Urinary bladder (tissue), 4 donors: ENCODE results near the gene ZNF30. TPM values are rescaled to one million over a fixed set of nuclear protein-coding genes. Genes with fewer than 3 reads are reported as not detected.

ENCODE experiments used
- DNase-seq: peaks from one replicate; pipeline ENCODE4 v3.0.0-alpha.2; 2015; ENCODE audit errors: extremely low spot score
- H3K27ac ChIP-seq: one replicate; pipeline ENCODE4 v1.5.1; 2013; ENCODE audit warnings: low read depth, mild to moderate bottlenecking, moderate library complexity
- H3K36me3 ChIP-seq: one replicate; pipeline ENCODE4 v1.6.1; 2013; ENCODE audit warnings: mild to moderate bottlenecking, moderate library complexity; ENCODE audit not compliant: insufficient read depth
- H3K4me1 ChIP-seq: one replicate; pipeline ENCODE4 v1.6.1; 2013; ENCODE audit warnings: mild to moderate bottlenecking, moderate library complexity; ENCODE audit not compliant: insufficient read depth
- H3K4me3 ChIP-seq: one replicate; pipeline ENCODE4 v1.5.1; 2013; ENCODE audit warnings: low read depth, low read length
- WGBS: extraction: QIAGEN DNeasy Blood & Tissue Kit; methylation state at CpG from one replicate; pipeline ENCODE4 v1.1.7; 2013; 5-methylcytosine and 5-hydroxymethylcytosine counted together
- polyA plus RNA-seq: library from polyadenylated mRNA; stranded (reverse); fragments of 200-250 nt; gene quantifications from one replicate; pipeline ENCODE4 v1.2.3, GENCODE V29; 2013
- total RNA-seq: library from RNA; depleted of rRNA; stranded (reverse); fragments of >200 nt; gene quantifications from one replicate; pipeline ENCODE4 v1.2.3, GENCODE V29; 2014
- donor health status: healthy with polysubstance abuse.
- donor health status: healthy.

ZNF30 gene
- total and polyA plus RNA-seq, 2 donors, result 2.2 to 5.2 TPM

DNA sequence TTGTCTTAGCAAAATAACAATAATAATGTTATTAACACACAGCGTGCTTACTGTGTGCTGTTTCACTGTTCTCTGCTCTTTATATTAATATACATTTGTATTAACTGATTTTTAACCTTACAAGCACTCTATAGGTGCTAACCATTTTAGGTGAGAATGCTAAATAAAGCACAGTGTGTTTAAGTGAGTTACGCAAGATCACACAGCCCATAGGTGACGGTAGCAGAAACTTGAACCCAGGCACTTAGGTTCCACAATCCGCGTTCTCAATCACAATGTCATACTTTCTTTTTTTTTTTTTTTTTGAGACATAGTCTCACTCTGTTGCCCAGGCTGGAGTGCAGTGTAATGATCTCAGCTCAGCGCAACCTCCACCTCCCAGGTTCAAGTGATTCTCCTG is 5.8 kb downstream of the ZNF30 start:
- WGBS, result 89% methylated on average over 6 of the region's 6 CpGs
- Histone ChIP-seq H3K4me3 (no peak overlapping the region), H3K36me3 (peaks cover 3% of the 10 kb centered on the region), H3K4me1 (no peaks in the 10 kb centered on the region), H3K27ac (no peak overlapping the region)
- DNase-seq, result no peak

DNA sequence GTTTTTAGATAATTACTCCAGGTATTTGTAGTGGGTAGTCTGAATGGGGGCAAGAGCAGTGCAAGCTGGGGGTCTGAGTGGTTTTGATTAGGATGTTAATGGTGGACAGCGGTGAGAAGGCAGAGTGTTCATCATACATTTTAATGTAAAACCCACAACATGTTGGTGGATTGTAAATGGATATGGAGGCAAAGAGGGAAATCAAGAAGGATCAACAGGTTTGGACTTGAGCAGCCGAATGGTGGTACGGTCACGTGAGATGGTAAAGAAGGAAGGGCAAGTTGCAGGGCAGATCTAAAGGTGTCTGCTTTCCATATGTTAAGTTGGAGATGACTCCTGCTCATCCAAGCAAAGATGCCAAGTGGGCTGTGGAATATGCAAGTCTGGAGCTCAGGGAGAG is 9.5 kb downstream of the ZNF30 start:
- no peak overlapping the region for H3K4me3 ChIP-seq
- H3K36me3 ChIP-seq, result peaks cover 3% of the 10 kb centered on the region
- DNase-seq, result no peak
- no peak overlapping the region for H3K27ac ChIP-seq
- 99% methylated on average over 4 of the region's 4 CpGs for WGBS
- H3K4me1 ChIP-seq, result no peaks in the 10 kb centered on the region

DNA sequence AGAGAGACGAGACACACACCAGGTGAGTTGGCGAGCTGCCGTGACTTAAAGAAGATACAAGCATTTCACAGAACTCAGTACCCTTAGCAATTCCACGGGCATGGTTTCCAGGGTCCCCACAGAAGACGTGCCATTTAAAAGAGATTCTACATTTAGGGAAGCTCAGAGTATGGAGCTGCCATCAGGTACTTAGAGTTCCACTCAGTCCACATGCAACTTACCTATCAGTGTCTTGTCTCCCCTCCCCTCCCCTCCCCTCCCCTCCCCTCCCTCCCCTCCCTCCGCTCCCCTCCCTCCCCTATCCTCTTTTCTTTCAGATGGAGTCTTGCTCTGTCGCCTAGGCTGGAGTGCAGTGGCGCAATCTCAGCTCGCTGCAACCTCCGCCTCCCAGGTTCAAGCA is 12.2 kb downstream of the ZNF30 start:
- H3K36me3 ChIP-seq, result peaks cover 3% of the 10 kb centered on the region
- no peak for DNase-seq
- H3K27ac ChIP-seq, result no peak overlapping the region
- 89% methylated on average over 10 of the region's 10 CpGs for WGBS
- H3K4me1 ChIP-seq, result no peaks in the 10 kb centered on the region
- no peak overlapping the region for H3K4me3 ChIP-seq

DNA sequence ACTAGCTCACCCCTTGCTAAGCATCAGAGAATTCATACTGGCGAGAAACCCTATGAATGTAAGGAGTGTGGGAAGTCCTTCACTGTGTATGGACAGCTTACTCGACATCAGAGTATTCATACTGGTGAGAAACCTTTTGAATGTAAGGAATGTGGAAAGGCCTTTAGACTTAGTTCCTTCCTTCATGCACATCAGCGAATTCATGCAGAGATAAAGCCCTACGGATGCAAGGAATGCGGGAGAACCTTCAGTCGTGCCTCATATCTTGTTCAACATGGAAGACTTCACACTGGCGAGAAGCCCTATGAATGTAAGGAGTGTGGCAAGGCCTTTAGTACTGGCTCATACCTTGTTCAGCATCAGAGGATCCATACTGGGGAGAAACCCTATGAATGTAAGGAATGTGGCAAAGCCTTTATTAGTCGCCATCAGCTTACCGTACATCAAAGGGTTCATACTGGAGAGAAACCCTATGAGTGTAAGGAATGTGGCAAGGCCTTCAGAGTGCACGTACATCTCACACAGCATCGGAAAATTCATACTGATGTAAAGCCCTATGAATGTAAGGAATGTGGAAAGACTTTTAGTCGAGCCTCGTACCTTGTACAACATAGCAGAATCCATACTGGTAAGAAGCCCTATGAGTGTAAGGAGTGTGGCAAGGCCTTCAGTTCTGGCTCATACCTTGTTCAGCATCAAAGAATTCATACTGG is 17.3 kb downstream of the ZNF30 start:
- Histone ChIP-seq H3K4me1 (no peaks in the 10 kb centered on the region), H3K4me3 (no peak overlapping the region), H3K36me3 (peaks cover 4% of the 10 kb centered on the region), H3K27ac (no peak overlapping the region)
- no peak for DNase-seq
- 98% methylated on average over 13 of the region's 13 CpGs for WGBS

DNA sequence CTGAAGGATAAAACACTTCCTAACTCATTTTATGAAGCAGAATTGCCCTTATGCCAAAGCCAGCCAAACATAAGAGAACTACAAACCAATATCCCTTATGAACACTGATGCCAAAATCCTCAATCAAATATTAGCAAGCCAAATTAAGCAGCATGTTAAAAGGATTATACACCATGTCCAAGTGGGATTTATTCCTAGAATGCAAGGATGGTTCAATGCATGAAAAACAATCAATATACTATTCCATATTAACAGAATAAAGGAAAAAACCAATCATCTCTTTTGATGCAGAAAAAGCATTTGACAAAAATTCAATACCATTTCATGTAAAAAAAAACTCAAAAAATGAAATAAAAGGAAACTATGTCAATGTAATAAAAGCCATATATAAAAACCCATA is 26.4 kb downstream of the ZNF30 start:
- H3K27ac ChIP-seq, result no peak overlapping the region
- H3K4me3 ChIP-seq, result no peak overlapping the region
- peaks cover 11% of the 10 kb centered on the region for H3K36me3 ChIP-seq
- H3K4me1 ChIP-seq, result no peaks in the 10 kb centered on the region
- no peak for DNase-seq

DNA sequence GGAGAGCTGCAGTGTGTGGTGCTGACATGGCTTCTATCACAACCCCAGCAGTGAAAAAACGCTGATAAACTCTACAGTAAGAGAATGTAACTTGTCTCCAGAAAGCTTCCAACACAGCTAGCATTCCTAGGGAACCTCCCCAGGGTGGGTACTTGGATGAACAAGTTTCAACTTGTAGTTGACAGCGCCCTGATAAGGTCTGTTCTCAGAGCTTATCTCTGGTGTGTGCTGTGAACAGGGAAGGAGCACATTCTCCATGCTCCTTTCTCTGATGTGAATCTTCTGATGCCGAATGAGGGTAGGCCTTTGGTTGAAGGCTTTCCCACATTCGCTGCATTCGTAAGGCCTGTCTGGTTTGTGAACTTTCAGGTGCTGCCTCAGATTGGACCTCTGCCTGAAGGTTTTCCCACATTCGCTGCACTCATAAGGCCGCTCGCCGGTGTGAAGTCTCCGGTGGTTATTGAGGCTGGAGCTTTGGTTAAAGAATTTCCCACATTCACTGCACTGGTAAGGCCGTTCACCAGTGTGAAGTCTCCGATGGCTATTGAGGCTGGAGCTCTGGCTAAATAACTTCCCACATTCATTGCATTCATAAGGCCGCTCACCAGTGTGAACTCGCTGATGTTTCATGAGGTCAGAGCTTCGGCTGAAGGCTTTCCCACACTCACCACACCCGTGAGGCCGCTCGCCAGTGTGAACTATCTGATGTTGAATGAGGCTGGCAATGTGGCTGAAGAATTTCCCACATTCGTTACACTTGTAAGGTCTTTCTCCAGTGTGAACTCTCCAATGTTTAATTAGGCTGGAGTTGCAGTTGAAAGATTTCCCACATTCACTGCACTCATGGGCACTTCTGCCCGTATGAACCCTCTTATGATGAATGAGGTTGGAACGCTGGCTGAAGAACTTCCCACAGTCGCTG is 31.4 kb downstream of the ZNF30 start:
- DNase-seq, result no peak
- no peak overlapping the region for H3K27ac ChIP-seq
- no peak overlapping the region for H3K4me3 ChIP-seq
- H3K4me1 ChIP-seq, result no peaks in the 10 kb centered on the region
- peaks cover 19% of the 10 kb centered on the region for H3K36me3 ChIP-seq
- 95% methylated on average over 22 of the region's 22 CpGs for WGBS

DNA sequence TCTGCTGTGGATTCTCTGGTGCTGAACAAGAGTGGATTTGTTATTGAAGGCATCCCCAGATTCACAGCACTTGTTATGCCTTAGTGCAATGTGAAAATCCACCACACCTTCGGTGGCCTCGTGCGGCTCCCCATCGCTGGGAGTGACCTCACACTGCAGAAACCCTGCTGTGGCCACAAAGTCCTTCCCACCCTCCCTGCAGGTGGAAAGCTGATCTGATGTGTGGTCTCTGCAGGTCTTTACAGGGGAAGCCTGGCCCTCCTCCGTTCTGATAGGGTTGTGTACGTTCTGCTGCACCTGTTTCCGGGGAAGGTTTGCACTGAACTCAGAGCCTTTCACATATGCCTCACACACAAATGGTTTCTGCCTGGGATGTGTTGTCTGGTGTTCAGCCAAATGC is 32.3 kb downstream of the ZNF30 start:
- 92% methylated on average over 7 of the region's 7 CpGs for WGBS
- Histone ChIP-seq H3K4me3 (no peak overlapping the region), H3K36me3 (peaks cover 19% of the 10 kb centered on the region), H3K27ac (no peak overlapping the region), H3K4me1 (no peaks in the 10 kb centered on the region)
- no peak for DNase-seq

DNA sequence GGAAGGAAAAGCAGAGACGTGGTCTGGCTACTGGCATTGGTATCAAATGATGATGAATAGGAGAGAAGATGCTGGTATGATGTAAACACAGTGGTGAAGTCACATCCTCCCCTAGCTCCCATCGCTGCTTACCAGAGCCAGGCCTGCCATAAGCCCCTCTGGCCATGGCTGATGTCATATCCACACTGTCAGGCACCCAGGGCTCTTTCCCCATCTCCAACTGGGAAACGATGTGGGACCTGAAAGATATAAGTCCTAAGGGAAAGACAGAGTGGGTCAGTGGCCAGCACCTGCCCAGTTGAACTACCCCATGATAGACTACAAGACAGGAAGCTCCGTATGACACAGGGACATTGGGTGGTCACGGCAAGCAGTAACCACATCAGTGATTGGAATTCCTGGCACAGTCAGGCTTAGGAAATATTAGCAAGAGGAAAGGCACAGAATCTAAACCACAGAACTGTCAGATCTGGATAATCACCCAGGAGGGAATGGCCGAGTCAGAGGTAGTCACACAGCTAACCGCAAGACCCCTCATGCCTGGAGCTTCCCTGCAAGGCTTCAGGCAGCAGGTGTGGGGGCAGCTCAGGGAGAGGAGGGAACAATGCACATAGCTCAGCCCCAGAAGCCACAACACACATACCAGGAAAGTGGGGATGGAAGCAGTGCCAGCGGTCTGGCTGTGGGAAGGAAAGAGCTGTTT is 33.6 kb downstream of the ZNF30 start:
- H3K4me1 ChIP-seq, result no peaks in the 10 kb centered on the region
- no peak overlapping the region for H3K4me3 ChIP-seq
- no peak for DNase-seq
- peaks cover 19% of the 10 kb centered on the region for H3K36me3 ChIP-seq
- WGBS, result 98% methylated on average over 8 of the region's 8 CpGs
- H3K27ac ChIP-seq, result no peak overlapping the region

DNA sequence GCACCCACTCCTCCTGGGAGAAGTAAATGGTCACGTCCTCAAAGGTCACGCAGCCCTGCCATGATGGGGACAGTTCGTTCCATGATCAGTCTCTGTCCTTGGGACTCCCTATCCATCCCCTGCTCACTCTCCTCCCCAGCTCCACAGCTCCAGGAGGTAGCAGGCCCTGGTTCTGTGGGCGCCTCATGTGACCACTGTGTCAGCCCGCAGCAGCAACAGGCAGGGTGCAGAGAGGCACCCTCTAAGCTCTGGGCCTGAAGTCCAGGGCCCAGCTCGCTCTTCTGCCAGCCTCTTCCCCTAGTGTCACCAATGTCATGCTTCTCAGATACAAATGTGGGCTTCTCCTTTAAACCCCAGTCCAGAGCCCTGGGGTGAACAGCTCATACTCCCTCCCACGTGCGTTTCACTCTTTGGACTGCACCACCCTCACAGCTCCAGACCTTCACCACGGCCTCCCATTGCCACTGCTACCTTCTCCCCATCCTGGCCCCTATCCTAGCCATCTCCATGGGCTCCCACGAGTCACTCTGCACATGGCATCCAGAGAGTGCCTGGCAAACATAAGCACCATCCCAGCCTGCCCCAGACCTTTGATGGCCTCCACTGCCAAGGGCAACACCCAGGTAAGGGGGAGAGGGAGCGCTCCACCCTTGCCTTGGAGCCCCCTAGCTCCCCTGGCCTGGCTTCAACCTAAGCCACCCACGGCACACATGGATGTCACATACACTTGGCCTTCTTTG is 34.4 kb downstream of the ZNF30 start:
- no peak overlapping the region for H3K27ac ChIP-seq
- WGBS, result 96% methylated on average over 12 of the region's 12 CpGs
- H3K4me3 ChIP-seq, result no peak overlapping the region
- H3K36me3 ChIP-seq, result peaks cover 19% of the 10 kb centered on the region
- DNase-seq, result no peak
- H3K4me1 ChIP-seq, result no peaks in the 10 kb centered on the region

DNA sequence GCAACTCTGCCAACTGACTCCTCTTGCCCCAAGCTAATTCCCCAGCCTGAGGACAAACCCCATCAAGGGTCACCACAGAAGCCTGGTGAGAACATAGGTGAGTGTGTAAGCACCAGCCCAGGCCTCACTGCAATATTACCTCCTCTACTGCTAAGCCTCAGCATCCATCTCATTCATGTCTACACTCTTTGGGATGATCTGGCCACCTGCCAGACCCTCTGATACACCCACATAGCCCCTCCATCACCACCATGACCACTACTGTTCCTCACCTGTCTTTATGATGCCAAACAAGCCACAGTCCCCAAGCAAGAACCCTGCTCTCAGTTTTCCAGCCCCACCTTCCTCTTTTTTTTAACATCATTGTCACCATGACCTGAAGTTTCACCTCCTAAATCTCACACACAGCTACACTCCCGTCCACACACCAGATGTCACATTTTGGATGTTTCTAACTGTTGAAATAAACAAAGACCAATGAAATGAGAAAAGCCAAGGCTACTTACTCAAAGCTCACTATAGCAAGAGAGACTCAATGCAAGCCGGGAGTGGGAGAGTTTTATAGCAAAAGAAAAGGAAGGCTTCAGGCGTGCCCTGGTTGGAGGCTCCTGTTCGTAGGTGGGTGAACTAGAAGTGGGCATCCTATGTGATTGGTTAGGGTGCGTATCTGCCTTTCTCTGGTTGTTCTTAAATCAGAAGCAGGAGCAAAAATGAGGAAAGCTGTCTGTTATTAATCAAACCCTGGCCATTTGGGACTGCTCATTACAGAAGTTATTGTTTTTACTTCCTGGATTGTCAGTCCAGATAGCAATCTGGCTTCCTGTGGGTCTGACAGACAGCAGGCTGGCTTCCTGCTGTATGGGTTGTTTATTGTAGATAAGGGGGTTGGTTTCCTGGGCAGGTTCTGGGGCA is 35.3 kb downstream of the ZNF30 start:
- DNase-seq, result no peak
- Histone ChIP-seq H3K36me3 (peaks cover 18% of the 10 kb centered on the region), H3K27ac (no peak overlapping the region), H3K4me3 (no peak overlapping the region), H3K4me1 (no peaks in the 10 kb centered on the region)
- 70% methylated on average over 5 of the region's 5 CpGs for WGBS

DNA sequence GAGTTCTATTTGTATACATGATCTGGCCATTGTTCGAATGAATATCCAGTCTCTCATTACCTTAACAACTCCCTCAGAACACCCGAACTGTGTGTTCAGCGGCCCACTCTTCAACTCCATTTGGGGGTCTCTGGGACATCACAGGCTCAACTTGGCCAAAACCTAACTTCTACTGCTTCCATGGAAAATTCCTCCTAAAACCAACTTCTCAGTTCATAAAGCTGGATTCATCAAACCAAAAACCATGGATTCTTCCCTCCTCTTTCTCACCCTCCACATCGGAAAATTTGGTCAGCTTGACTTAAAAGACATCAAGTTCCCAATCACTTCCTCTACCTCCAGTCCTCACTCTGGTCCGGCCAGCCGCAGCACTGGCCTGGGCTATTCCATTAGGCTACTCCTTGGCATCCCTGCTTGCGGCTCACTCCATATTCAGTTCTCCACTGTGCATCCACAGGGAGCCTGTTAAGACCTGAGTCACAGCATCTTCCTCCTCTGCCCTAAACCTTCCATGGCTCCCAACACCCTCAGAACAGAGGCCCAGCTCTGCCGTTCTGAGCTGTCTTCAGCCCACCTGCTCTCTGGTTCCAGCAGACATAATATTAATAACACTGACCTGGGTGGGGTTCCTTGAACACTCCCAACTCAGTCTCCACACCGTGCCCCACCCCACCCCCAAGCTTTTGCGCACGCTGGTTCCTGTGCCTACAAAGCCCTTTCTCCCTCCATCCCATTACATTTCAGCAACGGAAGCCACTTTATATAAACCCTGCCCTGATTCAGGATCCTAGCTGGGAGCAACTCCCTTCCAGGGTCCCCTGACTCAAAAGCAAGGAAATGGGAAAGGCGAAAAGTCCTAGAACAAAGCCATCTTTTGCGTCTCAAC is 36.2 kb downstream of the ZNF30 start:
- Histone ChIP-seq H3K4me1 (no peaks in the 10 kb centered on the region), H3K36me3 (peaks cover 12% of the 10 kb centered on the region), H3K27ac (no peak overlapping the region), H3K4me3 (peak overlapping the region; percentile 96)
- 39% methylated on average over 14 of the region's 14 CpGs for WGBS
- DNase-seq, result no peak
